Muscle layer of duodenum (tissue), 2 donors: ENCODE data around the gene TXN2.
A peak's percentile ranks its signal among the peaks of the same experiment; 100 is the strongest.

ENCODE experiments used
- H3K27ac ChIP-seq: one replicate; pipeline ENCODE4 v1.7.0; 2013; ENCODE audit warnings: mild to moderate bottlenecking, low read length
- H3K27me3 ChIP-seq: one replicate; pipeline ENCODE4 v1.7.0; 2013; ENCODE audit warnings: low read depth, mild to moderate bottlenecking, control low read depth, low read length
- H3K36me3 ChIP-seq, 2 donors: one replicate each; pipeline ENCODE4 v1.7.0; 2013; ENCODE audit warnings: low read length in 2 of 2, control low read depth in 1 of 2, mild to moderate bottlenecking in 1 of 2; ENCODE audit not compliant: insufficient read depth in 2 of 2, control insufficient read depth in 1 of 2
- H3K4me1 ChIP-seq, 2 donors: one replicate each; pipeline ENCODE4 v1.7.0; 2013; ENCODE audit warnings: low read length in 2 of 2, mild to moderate bottlenecking in 2 of 2, control low read depth in 1 of 2, moderate library complexity in 1 of 2; ENCODE audit not compliant: insufficient read depth in 2 of 2, control insufficient read depth in 1 of 2
- H3K4me3 ChIP-seq, 2 donors: one replicate each; pipeline ENCODE4 v1.7.0; 2013; ENCODE audit warnings: low read length in 2 of 2, low read depth in 1 of 2, mild to moderate bottlenecking in 1 of 2
- H3K9me3 ChIP-seq, 2 donors: one replicate each; pipeline ENCODE4 v1.7.0; 2013; ENCODE audit warnings: low read length in 2 of 2, control low read depth in 1 of 2, mild to moderate bottlenecking in 1 of 2; ENCODE audit not compliant: control insufficient read depth in 1 of 2
- donor health status: healthy.

TXN2 gene

DNA sequence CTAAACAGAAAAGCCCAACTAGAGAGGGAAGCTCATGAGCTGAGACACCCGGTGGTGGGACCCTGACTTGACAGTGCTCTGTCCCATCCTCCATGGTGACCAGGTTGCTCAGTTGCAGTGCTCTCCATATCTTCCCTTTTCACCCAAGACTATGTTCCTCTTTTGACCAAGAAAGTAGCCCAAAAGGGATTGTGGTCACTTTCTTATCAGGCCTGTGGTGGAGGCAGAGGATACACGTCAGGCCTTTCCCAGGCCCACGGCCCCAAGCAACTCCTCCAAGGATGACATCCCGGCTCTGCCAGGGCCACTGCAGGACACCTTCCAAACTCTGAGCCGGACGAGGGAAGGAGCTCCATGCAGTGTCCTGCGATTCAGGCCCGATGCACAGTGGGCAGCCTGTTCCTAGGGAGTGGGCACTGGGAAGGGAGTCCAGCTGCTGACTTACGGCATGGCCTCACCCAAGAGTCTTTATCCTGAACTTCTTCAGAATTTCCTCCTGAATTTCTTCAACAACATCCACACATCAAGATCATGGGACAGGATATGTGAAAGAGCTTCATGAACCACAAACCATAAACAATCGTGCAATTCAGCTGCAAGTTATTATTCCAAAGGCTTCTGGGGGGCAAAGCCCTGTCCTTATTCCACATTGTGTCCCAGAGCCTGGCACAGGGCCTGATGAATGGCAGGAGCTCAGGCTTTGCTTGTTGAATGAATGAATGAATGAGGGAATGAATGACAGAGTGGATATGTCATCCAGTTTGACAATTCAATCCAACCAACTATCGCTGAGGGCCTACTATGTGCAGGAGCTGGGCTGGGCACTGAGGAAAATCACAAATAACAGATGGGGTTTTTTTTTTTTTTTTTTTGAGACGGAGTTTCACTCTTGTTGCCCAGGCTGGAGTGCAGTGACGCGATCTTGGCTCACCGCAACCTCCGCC is 57.7 kb downstream of the TXN2 start:
- no peak overlapping the region for H3K27ac ChIP-seq

DNA sequence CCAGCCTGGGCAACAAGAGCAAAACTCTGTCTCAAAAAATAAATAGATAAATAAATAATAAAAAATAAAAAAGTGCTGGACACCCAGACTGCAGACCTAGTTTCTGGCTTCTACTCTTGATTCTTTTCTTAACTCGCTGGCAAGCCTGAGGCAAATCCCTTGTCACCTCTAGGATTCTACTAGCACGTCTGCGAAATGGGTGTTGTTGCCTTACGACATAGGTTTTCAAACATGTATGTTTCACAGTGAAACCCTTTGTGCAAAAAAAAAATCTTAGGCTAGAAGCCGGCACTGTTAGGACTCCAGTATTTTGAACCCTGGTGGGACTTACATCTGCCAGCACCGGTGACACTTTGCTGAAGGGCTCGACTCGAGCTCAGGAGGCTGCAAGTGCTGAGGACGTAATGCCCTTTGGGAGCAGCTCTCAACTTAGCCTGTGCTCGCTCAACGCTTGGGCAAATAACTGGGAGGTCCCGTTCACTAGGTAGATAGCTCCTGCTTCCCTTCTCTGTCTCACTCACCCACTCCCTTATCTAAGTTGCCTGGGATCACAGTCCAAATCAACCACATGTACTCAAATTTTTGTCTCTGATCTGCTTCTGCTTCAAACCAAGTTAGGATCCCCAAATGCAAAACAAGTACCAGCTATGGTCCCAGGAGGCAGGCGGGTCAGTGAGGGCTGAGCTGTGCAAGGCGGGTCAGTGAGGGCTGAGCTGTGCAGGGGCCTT is 59.0 kb downstream of the TXN2 start:
- H3K27ac ChIP-seq: no peak overlapping the region

More for the DNA sequence above, 57.7 kb downstream of the TXN2 start:
- H3K36me3 ChIP-seq: no peaks in the 10 kb centered on the region
- peaks cover 0 to 13% of the 10 kb centered on the region in 2 donors for H3K4me1 ChIP-seq
- no peak overlapping the region for H3K4me3 ChIP-seq
- H3K9me3 ChIP-seq: no peaks in the 10 kb centered on the region
- H3K27me3 ChIP-seq: no peaks in the 10 kb centered on the region

DNA sequence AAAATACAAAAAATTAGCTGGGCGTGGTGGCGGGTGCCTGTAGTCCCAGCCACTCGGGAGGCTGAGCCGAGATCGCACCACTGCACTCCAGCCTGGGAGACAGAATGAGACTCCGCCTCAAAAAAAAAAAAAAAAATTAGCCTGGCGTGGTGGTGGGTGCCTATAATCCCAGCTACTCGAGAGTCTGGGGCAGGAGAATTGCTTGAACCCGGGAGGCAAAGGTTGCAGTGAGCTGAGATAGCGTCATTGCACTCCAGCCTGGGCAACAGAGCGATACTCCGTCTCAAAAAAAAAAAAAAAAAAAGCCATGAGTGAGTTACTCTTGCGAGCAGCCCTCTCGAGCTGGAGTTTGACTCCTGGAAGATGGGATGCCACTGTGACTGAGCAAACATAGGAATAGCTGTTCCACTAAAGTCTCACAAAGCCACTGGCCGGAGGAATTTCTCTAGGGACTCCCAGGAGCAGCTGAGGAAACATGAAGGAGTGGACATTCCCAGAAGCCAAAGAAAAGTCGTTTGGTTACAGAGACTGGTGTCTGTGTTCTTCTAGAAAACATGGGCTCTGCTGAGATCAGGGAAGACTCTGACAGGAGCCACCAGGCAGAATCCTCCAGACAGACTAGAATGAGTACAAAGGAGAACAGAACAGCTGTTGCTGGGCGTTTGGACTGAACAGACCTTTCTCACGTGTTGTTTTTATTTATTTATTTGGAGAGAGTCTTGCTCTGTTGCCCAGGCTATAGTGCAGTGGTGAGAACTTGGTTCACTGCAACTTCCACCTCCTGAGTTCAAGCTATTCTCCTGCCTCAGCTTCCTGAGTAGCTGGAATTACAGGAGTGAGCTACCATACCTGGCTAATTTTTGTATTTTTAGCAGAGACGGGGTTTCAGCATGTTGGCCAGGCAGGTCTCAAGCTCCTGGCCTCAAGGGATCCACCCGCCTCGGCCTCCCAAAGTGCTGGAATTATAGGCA is 61.2 kb downstream of the TXN2 start:
- Histone ChIP-seq H3K27me3 (no peaks in the 10 kb centered on the region), H3K4me1 (peaks cover 4 to 12% of the 10 kb centered on the region in 2 donors), H3K4me3 (no peak overlapping the region), H3K9me3 (no peaks in the 10 kb centered on the region), H3K36me3 (no peaks in the 10 kb centered on the region), H3K27ac (peak overlapping the region; percentile 49)

More for the DNA sequence above, 59.0 kb downstream of the TXN2 start:
- Histone ChIP-seq H3K9me3 (no peaks in the 10 kb centered on the region), H3K36me3 (no peaks in the 10 kb centered on the region), H3K4me3 (no peak overlapping the region), H3K27me3 (no peaks in the 10 kb centered on the region), H3K4me1 (peaks cover 0 to 16% of the 10 kb centered on the region in 2 donors)

DNA sequence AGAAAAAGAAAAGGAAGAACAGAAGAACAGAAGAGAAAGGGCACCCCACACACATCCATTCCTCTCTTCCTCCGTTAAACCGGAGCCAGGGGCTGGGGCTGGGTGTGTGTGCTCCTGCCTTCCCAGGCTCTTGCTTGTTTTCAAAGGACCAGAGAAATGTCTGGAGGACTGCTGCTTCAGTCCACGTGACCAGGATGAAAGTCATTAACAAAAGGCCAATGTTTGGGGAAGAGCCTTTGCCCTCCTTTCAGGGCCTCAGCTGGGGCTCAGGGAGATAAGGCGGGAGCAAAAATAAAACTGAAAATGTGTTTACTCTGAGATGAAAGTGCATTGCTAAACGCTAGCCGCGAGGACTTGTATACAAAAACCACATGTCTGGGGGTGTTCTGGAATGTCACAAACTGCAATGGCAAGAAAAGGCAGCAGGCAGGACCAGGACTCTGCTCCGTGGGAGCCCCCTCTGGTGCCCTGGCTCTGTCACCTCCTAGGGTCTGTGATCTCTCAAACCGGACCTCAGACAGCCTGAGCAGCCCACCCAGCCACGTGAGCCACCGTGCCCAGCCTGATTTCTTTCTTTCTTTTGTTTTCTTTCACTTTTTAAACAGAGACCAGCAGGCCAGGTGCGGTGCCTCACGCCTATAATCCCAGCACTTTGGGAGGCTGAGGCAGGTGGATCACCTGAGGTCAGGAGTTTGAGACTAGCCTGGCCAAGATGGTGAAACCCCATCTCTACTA is 62.1 kb downstream of the TXN2 start:
- no peaks in the 10 kb centered on the region for H3K27me3 ChIP-seq
- peaks cover 4 to 12% of the 10 kb centered on the region in 2 donors for H3K4me1 ChIP-seq
- no peaks in the 10 kb centered on the region for H3K9me3 ChIP-seq
- H3K27ac ChIP-seq: peak overlapping the region; percentile 69
- H3K36me3 ChIP-seq: no peaks in the 10 kb centered on the region
- H3K4me3 ChIP-seq: peak overlapping the region; percentile 32 to 54

DNA sequence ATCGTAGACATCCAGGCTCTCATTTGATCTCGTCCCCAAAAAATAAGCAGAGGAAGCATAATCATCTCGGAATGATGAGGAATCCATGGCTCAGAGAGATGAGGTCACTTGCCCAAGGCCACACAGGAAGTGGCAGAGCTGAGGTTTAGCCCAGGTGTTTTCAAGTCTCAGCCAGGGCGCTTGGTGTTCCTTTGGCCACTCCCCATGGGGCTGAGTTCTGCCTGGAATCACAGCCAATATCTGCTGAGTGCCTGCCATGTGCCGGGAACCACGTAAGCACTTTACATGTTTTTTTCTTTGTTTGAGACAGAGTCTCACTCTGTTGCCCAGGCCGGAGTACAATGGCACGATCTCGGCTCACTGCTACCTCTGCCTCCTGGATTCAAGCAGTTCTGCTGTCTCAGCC is 64.2 kb downstream of the TXN2 start:
- Histone ChIP-seq H3K36me3 (no peaks in the 10 kb centered on the region), H3K9me3 (no peaks in the 10 kb centered on the region), H3K27ac (no peak overlapping the region), H3K4me3 (no peak overlapping the region), H3K27me3 (no peaks in the 10 kb centered on the region), H3K4me1 (peaks cover 4 to 12% of the 10 kb centered on the region in 2 donors)
